ENCODE results near the gene HNRNPF.

DNA sequence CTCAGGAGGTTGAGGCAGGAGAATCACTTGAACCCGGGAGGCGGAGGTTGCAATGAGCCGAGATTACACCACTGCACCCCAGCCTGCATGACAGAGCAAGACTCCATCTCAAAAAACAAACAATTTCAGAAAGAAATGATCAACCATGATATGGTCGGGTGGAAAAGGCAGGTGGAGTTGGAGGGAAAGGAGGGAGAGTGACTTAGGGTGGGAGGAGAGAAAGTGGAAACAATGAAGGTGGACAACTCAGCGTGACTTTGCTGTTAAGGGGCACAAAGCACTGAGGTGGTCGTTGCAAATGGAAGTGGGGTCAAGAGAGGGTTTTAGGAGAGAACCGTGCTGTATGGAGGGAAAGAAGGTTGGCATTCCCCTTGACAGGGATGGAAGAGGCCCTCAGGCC, 67.5 kb downstream of the HNRNPF start:
- TF ChIP-seq, protein P1, sequence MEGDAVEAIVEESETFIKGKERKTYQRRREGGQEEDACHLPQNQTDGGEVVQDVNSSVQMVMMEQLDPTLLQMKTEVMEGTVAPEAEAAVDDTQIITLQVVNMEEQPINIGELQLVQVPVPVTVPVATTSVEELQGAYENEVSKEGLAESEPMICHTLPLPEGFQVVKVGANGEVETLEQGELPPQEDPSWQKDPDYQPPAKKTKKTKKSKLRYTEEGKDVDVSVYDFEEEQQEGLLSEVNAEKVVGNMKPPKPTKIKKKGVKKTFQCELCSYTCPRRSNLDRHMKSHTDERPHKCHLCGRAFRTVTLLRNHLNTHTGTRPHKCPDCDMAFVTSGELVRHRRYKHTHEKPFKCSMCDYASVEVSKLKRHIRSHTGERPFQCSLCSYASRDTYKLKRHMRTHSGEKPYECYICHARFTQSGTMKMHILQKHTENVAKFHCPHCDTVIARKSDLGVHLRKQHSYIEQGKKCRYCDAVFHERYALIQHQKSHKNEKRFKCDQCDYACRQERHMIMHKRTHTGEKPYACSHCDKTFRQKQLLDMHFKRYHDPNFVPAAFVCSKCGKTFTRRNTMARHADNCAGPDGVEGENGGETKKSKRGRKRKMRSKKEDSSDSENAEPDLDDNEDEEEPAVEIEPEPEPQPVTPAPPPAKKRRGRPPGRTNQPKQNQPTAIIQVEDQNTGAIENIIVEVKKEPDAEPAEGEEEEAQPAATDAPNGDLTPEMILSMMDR (IDR thresholded peaks at IDR 0.05): no peak
- no peak for TF ChIP-seq POLR2A (IDR thresholded peaks at IDR 0.05)
